IMR-90 (cell line): ENCODE results near the gene H2BK1. TPM values are rescaled to one million over a fixed set of nuclear protein-coding genes. Genes with fewer than 3 reads are reported as not detected.

ENCODE experiments used
- ATAC-seq: fragments of 200-7000 bp; cut with Tn5 transposase; 2 replicates; pipeline ENCODE4 v1.9.1; 2020; ENCODE audit warnings: low read depth, mild to moderate bottlenecking, moderate library complexity
- BruUV-seq: library from RNA; stranded (reverse); fragments of 400-500 nt; replicated peaks from 2 replicates; lab custom pipeline; 2021; lab: Mats Ljungman, UMichigan
- CTCF ChIA-PET: fragments of 300-600 bp; formaldehyde crosslinking; extraction: SDS; loops from one replicate; lab custom pipeline; 2021; ENCODE audit warnings: antibody characterized with exemption; lab: Yijun Ruan, JAX
- POLR2A ChIA-PET: fragments of 300-600 bp; sonication (Branson Sonifier 250); formaldehyde crosslinking; loops from one replicate; lab custom pipeline; 2022; ENCODE audit warnings: antibody characterized with exemption; ENCODE audit not compliant: unreplicated experiment; lab: Charles Lee
- DNase-seq: peaks from one replicate; pipeline ENCODE4 v3.0.0; 2013
- H2AFZ ChIP-seq: replicated peaks from 2 replicates; pipeline ENCODE3; 2013; ENCODE audit warnings: low read length, mild to moderate bottlenecking; ENCODE audit not compliant: poor library complexity
- H2AK5ac ChIP-seq: 2 replicates; pipeline ENCODE4 v1.6.1; 2013; ENCODE audit warnings: low read depth, low read length, inconsistent platforms
- H2AK9ac ChIP-seq: replicated peaks from 2 replicates; pipeline ENCODE3; 2013; ENCODE audit warnings: mild to moderate bottlenecking, low read depth, low read length, moderate library complexity; ENCODE audit not compliant: poor library complexity
- H2BK120ac ChIP-seq: 2 replicates; pipeline ENCODE4 v1.6.1; 2013; ENCODE audit warnings: low read depth, low read length, inconsistent platforms
- H2BK15ac ChIP-seq: 3 replicates; pipeline ENCODE4 v1.6.1; 2013; ENCODE audit warnings: low read depth, low read length, inconsistent platforms
- H2BK20ac ChIP-seq: 2 replicates; pipeline ENCODE4 v1.6.1; 2013; ENCODE audit warnings: low read depth, mild to moderate bottlenecking, inconsistent platforms, low read length, moderate library complexity
- H2BK5ac ChIP-seq: 2 replicates; pipeline ENCODE4 v1.6.1; 2013; ENCODE audit warnings: mild to moderate bottlenecking, low read depth, low read length, inconsistent platforms; ENCODE audit not compliant: poor library complexity, severe bottlenecking
- H3K14ac ChIP-seq: replicated peaks from 2 replicates; pipeline ENCODE4 v1.6.1; 2013; ENCODE audit warnings: low read depth, low read length, inconsistent platforms
- H3K18ac ChIP-seq: 2 replicates; pipeline ENCODE4 v1.6.1; 2013; ENCODE audit warnings: low read depth, low read length, control low read depth
- H3K23ac ChIP-seq: 2 replicates; pipeline ENCODE4 v1.6.1; 2013; ENCODE audit warnings: low read depth, low read length, inconsistent platforms
- H3K27ac ChIP-seq: 2 replicates; pipeline ENCODE4 v1.5.1; 2013; ENCODE audit warnings: mild to moderate bottlenecking, control low read depth, low read length; ENCODE audit not compliant: insufficient read depth
- H3K27me3 ChIP-seq: 2 replicates; pipeline ENCODE4 v1.6.1; 2013; ENCODE audit warnings: low read length; ENCODE audit not compliant: control insufficient read depth, insufficient read depth
- H3K36me3 ChIP-seq: 2 replicates; pipeline ENCODE4 v1.6.1; 2013; ENCODE audit warnings: low read length, mixed read lengths; ENCODE audit not compliant: control insufficient read depth, insufficient read depth
- H3K4ac ChIP-seq: 2 replicates; pipeline ENCODE4 v1.6.1; 2013; ENCODE audit warnings: low read depth, low read length, inconsistent platforms
- H3K4me1 ChIP-seq: 2 replicates; pipeline ENCODE4 v1.6.1; 2013; ENCODE audit warnings: low read length, mixed read lengths; ENCODE audit not compliant: control insufficient read depth, insufficient read depth
- H3K4me2 ChIP-seq: 2 replicates; pipeline ENCODE4 v1.6.1; 2013; ENCODE audit warnings: low read depth, mild to moderate bottlenecking, control low read depth, low read length, moderate library complexity
- H3K4me3 ChIP-seq: 2 replicates; pipeline ENCODE4 v1.5.1; 2013; ENCODE audit warnings: low read depth, mild to moderate bottlenecking, control low read depth, low read length, moderate library complexity; ENCODE audit not compliant: insufficient read depth
- H3K56ac ChIP-seq: 2 replicates; pipeline ENCODE4 v1.6.1; 2013; ENCODE audit warnings: low read length, inconsistent platforms; ENCODE audit not compliant: insufficient read depth; ENCODE audit errors: extremely low read depth
- H3K79me1 ChIP-seq, 2 experiments: 2 replicates each; pipeline ENCODE4 v1.6.1; 2013; ENCODE audit warnings: low read length in 2 of 2, inconsistent platforms in 1 of 2, low read depth in 1 of 2
- H3K9ac ChIP-seq: 2 replicates; pipeline ENCODE4 v1.6.1; 2013; ENCODE audit warnings: low read depth, low read length, control low read depth
- H3K9me1 ChIP-seq: 2 replicates; pipeline ENCODE4 v1.6.1; 2013; ENCODE audit warnings: low read length, inconsistent platforms; ENCODE audit not compliant: insufficient read depth
- H3K9me3 ChIP-seq: 2 replicates; pipeline ENCODE4 v1.6.1; 2013; ENCODE audit warnings: low read length; ENCODE audit not compliant: control insufficient read depth, insufficient read depth
- H4K20me1 ChIP-seq: 2 replicates; pipeline ENCODE4 v1.6.1; 2013; ENCODE audit warnings: low read length, inconsistent platforms; ENCODE audit not compliant: insufficient read depth
- H4K5ac ChIP-seq: 2 replicates; pipeline ENCODE4 v1.6.1; 2013; ENCODE audit warnings: mild to moderate bottlenecking, low read depth, low read length, control low read depth
- H4K8ac ChIP-seq, 2 experiments: 2 replicates each; pipeline ENCODE4 v1.6.1; 2013; ENCODE audit warnings: low read depth in 2 of 2, low read length in 2 of 2, control low read depth in 1 of 2, inconsistent platforms in 1 of 2
- H4K91ac ChIP-seq: 2 replicates; pipeline ENCODE4 v1.6.1; 2013; ENCODE audit warnings: low read depth, low read length, inconsistent platforms; ENCODE audit not compliant: insufficient read depth
- BHLHE40 ChIP-seq: fragments of 150-350 bp; IDR thresholded peaks from 2 replicates; pipeline ENCODE4 v1.6.1; 2016; ENCODE audit warnings: mild to moderate bottlenecking, low read depth, low read length
- CEBPB ChIP-seq: IDR thresholded peaks from 2 replicates; pipeline ENCODE4 v1.6.1; 2012; ENCODE audit warnings: low read depth, low read length, improper control_type of control experiment
- CHD1 ChIP-seq: IDR thresholded peaks from 2 replicates; pipeline ENCODE4 v1.6.1; 2012; ENCODE audit warnings: low read depth, low read length, improper control_type of control experiment
- FOS ChIP-seq: fragments of 150-350 bp; IDR thresholded peaks from 2 replicates; pipeline ENCODE4 v1.6.1; 2016; ENCODE audit warnings: low read depth, low read length
- MAFK ChIP-seq: IDR thresholded peaks from 2 replicates; pipeline ENCODE4 v1.6.1; 2012; ENCODE audit warnings: low read depth, low read length, improper control_type of control experiment
- MAZ ChIP-seq: IDR thresholded peaks from 2 replicates; pipeline ENCODE4 v1.6.1; 2012; ENCODE audit warnings: low read depth, mild to moderate bottlenecking, low read length, improper control_type of control experiment, moderate library complexity, borderline replicate concordance
- MXI1 ChIP-seq: IDR thresholded peaks from 2 replicates; pipeline ENCODE4 v1.6.1; 2012; ENCODE audit warnings: low read depth, mild to moderate bottlenecking, low read length, moderate library complexity, borderline replicate concordance
- NFE2L2 ChIP-seq: fragments of 150-350 bp; IDR thresholded peaks from 2 replicates; pipeline ENCODE4 v1.6.1; 2016; ENCODE audit warnings: low read depth, mild to moderate bottlenecking, low read length
- POLR2A ChIP-seq: IDR thresholded peaks from 2 replicates; pipeline ENCODE4 v1.6.1; 2012; ENCODE audit warnings: mild to moderate bottlenecking, low read depth, low read length
- RAD21 ChIP-seq: IDR thresholded peaks from 2 replicates; pipeline ENCODE4 v1.6.1; 2012; ENCODE audit warnings: low read length, improper control_type of control experiment
- RCOR1 ChIP-seq: IDR thresholded peaks from 2 replicates; pipeline ENCODE4 v1.6.1; 2012; ENCODE audit warnings: mild to moderate bottlenecking, low read length, improper control_type of control experiment; ENCODE audit not compliant: insufficient replicate concordance
- RFX5 ChIP-seq: IDR thresholded peaks from 2 replicates; pipeline ENCODE4 v1.8.0; 2012; ENCODE audit warnings: low read depth, mild to moderate bottlenecking, low read length, moderate library complexity
- SMC3 ChIP-seq: fragments of 150-350 bp; IDR thresholded peaks from 2 replicates; pipeline ENCODE4 v1.6.1; 2016; ENCODE audit warnings: low read depth, mild to moderate bottlenecking, antibody characterized with exemption, low read length, moderate library complexity
- WGBS, 2 experiments: methylation state at CpG; one replicate each; pipeline versions ENCODE4 v1.1.5 to v1.1.7; 2013; ENCODE audit warnings: missing lambda C conversion rate in 2 of 2; ENCODE audit not compliant: insufficient read length in 1 of 2; ENCODE audit errors: extremely low coverage in 2 of 2; 5-methylcytosine and 5-hydroxymethylcytosine counted together
- dilution Hi-C: fragments of 300-500 bp; cut with HindIII; formaldehyde crosslinking; loops from one replicate; pipeline ENCODE4 v1.14.3; 2018; ENCODE audit warnings: low sequenced_read_pairs; ENCODE audit not compliant: unreplicated experiment
- in situ Hi-C: fragments of 300-500 bp; cut with MboI; formaldehyde crosslinking; loops from 3 replicates; pipeline ENCODE4 v1.14.3; 2019; ENCODE audit warnings: low sequenced_read_pairs, inconsistent platforms, mixed read lengths
- intact Hi-C: fragments of 100-400 bp; cut with micrococcal nuclease; formaldehyde crosslinking; loops from 2 replicates; pipeline ENCODE4 v1.10.0; 2022
- polyA plus RNA-seq, 3 experiments: library from polyadenylated mRNA; depleted of rRNA; stranded (reverse); fragments of >200 nt; gene quantifications; 2 replicates each; pipeline ENCODE4 v1.2.3, GENCODE V29; 2012; ENCODE audit warnings: low replicate concordance in 1 of 3
- total RNA-seq: library from RNA; depleted of rRNA; stranded (reverse); fragments of >200 nt; gene quantifications from 2 replicates; pipeline ENCODE4 v1.2.3, GENCODE V29; 2012
- TF ChIP-seq, protein P1 (sequence below): fragments of 150-350 bp; IDR thresholded peaks from 2 replicates; pipeline ENCODE4 v1.6.1; 2017; ENCODE audit warnings: mild to moderate bottlenecking, antibody characterized with exemption, low read length, low read depth
- TF ChIP-seq, protein P2 (sequence below): fragments of 150-350 bp; IDR thresholded peaks from 2 replicates; pipeline ENCODE4 v1.6.1; 2016; ENCODE audit warnings: low read depth, mild to moderate bottlenecking, low read length, moderate library complexity, borderline replicate concordance
- TF ChIP-seq, protein P3 (sequence below): conservative IDR thresholded peaks from 2 replicates; pipeline ENCODE4 v1.5.1; 2012; ENCODE audit warnings: mild to moderate bottlenecking, low read depth, low read length, improper control_type of control experiment

H2BK1 gene
- total and polyA plus RNA-seq, 2 of the 4 experiments (the other 2 are of a cell fraction) = not detected

DNA sequence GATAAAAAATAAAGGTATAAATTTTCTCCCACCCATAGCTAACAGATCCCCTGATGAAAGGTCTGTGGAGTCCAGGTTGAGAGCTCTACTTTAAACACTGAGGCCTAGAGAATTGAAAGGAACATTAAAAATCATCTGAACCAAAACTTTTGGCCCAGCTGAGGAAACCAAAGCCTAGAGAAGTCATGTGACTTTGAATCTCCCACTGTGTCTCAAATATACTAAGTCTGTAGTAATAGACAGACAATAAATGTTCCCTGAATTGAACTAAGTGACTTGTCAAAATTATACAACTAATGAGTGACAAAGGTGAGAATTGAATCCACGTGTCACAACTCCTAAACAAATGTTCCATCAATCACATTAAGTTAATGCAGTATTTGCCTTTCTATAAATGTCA lies 48.5 kb downstream of the H2BK1 start:
- Histone ChIP-seq H4K8ac (no peak overlapping the region), H3K27me3 (peaks cover 67% of the 10 kb centered on the region), H3K56ac (no peak overlapping the region), H3K14ac (no peak overlapping the region), H2AK9ac (no peak overlapping the region), H4K5ac (no peak overlapping the region), H2AFZ (no peak overlapping the region), H2AK5ac (no peak overlapping the region), H3K79me1 (no peaks in the 10 kb centered on the region), H2BK20ac (no peak overlapping the region), H2BK120ac (no peak overlapping the region), H3K18ac (no peak overlapping the region), H3K27ac (no peak overlapping the region), H3K4ac (no peak overlapping the region), H2BK15ac (no peak overlapping the region), H3K9me3 (peaks cover 2% of the 10 kb centered on the region; the same call in 1 of the 2 replicates), H3K9me1 (no peaks in the 10 kb centered on the region), H4K20me1 (no peaks in the 10 kb centered on the region), H3K4me2 (no peak overlapping the region), H2BK5ac (no peak overlapping the region), H3K9ac (no peak overlapping the region), H3K23ac (no peak overlapping the region), H3K4me1 (no peaks in the 10 kb centered on the region; the same call in 1 of the 2 replicates), H3K4me3 (no peak overlapping the region), H3K36me3 (no peaks in the 10 kb centered on the region), H4K91ac (no peak overlapping the region)
- DNase-seq (no peak), ATAC-seq (no peak)
- POLR2A ChIA-PET = no interaction called here
- dilution Hi-C loops (no loop called here), intact Hi-C loops (no loop called here), in situ Hi-C loops (no loop called here)
- 80% methylated on average over 1 of the region's 1 CpG; no CpG with 5 or more reads in 1 of the 2 experiments for WGBS, 2 experiments
- TF ChIP-seq CEBPB (no peak), CHD1 (no peak), MAFK (no peak), RAD21 (no peak), FOS (no peak), SMC3 (no peak), NFE2L2 (no peak), BHLHE40 (no peak), MAZ (no peak), MXI1 (no peak), POLR2A (no peak), RFX5 (no peak), RCOR1 (no peak)
- TF ChIP-seq, protein P1, sequence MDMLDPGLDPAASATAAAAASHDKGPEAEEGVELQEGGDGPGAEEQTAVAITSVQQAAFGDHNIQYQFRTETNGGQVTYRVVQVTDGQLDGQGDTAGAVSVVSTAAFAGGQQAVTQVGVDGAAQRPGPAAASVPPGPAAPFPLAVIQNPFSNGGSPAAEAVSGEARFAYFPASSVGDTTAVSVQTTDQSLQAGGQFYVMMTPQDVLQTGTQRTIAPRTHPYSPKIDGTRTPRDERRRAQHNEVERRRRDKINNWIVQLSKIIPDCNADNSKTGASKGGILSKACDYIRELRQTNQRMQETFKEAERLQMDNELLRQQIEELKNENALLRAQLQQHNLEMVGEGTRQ = no peak
- TF ChIP-seq, protein P2, sequence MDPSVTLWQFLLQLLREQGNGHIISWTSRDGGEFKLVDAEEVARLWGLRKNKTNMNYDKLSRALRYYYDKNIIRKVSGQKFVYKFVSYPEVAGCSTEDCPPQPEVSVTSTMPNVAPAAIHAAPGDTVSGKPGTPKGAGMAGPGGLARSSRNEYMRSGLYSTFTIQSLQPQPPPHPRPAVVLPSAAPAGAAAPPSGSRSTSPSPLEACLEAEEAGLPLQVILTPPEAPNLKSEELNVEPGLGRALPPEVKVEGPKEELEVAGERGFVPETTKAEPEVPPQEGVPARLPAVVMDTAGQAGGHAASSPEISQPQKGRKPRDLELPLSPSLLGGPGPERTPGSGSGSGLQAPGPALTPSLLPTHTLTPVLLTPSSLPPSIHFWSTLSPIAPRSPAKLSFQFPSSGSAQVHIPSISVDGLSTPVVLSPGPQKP = no peak
- TF ChIP-seq, protein P3, sequence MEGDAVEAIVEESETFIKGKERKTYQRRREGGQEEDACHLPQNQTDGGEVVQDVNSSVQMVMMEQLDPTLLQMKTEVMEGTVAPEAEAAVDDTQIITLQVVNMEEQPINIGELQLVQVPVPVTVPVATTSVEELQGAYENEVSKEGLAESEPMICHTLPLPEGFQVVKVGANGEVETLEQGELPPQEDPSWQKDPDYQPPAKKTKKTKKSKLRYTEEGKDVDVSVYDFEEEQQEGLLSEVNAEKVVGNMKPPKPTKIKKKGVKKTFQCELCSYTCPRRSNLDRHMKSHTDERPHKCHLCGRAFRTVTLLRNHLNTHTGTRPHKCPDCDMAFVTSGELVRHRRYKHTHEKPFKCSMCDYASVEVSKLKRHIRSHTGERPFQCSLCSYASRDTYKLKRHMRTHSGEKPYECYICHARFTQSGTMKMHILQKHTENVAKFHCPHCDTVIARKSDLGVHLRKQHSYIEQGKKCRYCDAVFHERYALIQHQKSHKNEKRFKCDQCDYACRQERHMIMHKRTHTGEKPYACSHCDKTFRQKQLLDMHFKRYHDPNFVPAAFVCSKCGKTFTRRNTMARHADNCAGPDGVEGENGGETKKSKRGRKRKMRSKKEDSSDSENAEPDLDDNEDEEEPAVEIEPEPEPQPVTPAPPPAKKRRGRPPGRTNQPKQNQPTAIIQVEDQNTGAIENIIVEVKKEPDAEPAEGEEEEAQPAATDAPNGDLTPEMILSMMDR = no peak
- BruUV-seq = no TSS peak
- CTCF ChIA-PET = no interaction called here
